Endothelial cell of umbilical vein (primary cell): ENCODE measurements around the gene DDX25. TPM values are rescaled to one million over a fixed set of nuclear protein-coding genes. Genes with fewer than 3 reads are reported as not detected.

Experiments
- BruUV-seq: library from RNA; stranded (reverse); fragments of 400-500 nt; replicated peaks from 2 replicates; lab custom pipeline; 2021; lab: Mats Ljungman, UMichigan
- CTCF ChIA-PET: fragments of 300-600, 350-600 bp; sonication (Branson Sonifier 250); formaldehyde crosslinking; loops from one replicate; lab custom pipeline; 2021; ENCODE audit warnings: antibody characterized with exemption, inconsistent platforms; lab: Charles Lee
- POLR2A ChIA-PET: fragments of 300-600, 350-600 bp; sonication (Branson Sonifier 250); formaldehyde crosslinking; loops from one replicate; lab custom pipeline; 2021; ENCODE audit warnings: antibody characterized with exemption, inconsistent platforms; lab: Charles Lee
- DNase-seq: peaks from one replicate; pipeline ENCODE4 v3.0.0-alpha.2; 2011; ENCODE audit warnings: low read depth, low spot score
- FAIRE-seq: peaks from 2 replicates; lab custom pipeline; 2011; peaks lifted over from hg19 to GRCh38; lab: Jason Lieb, UNC
- H2AFZ ChIP-seq: 2 replicates; pipeline ENCODE4 v1.6.0; 2012; ENCODE audit warnings: low read depth, low read length, control low read depth, inconsistent platforms
- H3K27ac ChIP-seq: 2 replicates; pipeline ENCODE4 v1.5.1; 2011; ENCODE audit warnings: low read depth, mild to moderate bottlenecking, control low read depth, low read length, moderate library complexity; ENCODE audit not compliant: insufficient read depth
- H3K27me3 ChIP-seq, 2 experiments: 2 replicates each; pipeline versions ENCODE4 v1.6.0 to v1.6.1; 2011; ENCODE audit warnings: low read length in 2 of 2, mixed read lengths in 1 of 2; ENCODE audit not compliant: control insufficient read depth in 2 of 2, insufficient read depth in 2 of 2
- H3K36me3 ChIP-seq, 2 experiments: 2 replicates in 1 of 2; 3 replicates in 1 of 2; pipeline ENCODE4 v1.5.1; 2011; ENCODE audit warnings: low read length in 2 of 2, mild to moderate bottlenecking in 1 of 2, moderate library complexity in 1 of 2; ENCODE audit not compliant: control insufficient read depth in 2 of 2, insufficient read depth in 2 of 2; ENCODE audit errors: extremely low read depth in 1 of 2
- H3K4me1 ChIP-seq: 3 replicates; pipeline ENCODE4 v1.5.1; 2011; ENCODE audit warnings: mild to moderate bottlenecking, low read length; ENCODE audit not compliant: control insufficient read depth, insufficient read depth; ENCODE audit errors: extremely low read depth
- H3K4me2 ChIP-seq: 2 replicates; pipeline ENCODE4 v1.6.1; 2011; ENCODE audit warnings: low read length, control low read depth, mixed read lengths; ENCODE audit not compliant: insufficient read depth
- H3K4me3 ChIP-seq, 3 experiments: fragments of 200-600 bp in 1 of 3; sonication (generic), shearing (Covaris generic) in 1 of 3; replicated peaks in 1 of 3; 2 replicates each; pipeline ENCODE4 v1.5.1; 2011 to 2016; ENCODE audit warnings: control low read depth in 3 of 3, low read length in 3 of 3, mild to moderate bottlenecking in 2 of 3, inconsistent platforms in 1 of 3, low read depth in 1 of 3, moderate library complexity in 1 of 3; ENCODE audit not compliant: insufficient read depth in 1 of 3
- H3K79me2 ChIP-seq: 2 replicates; pipeline ENCODE4 v1.6.0; 2012; ENCODE audit warnings: low read length, inconsistent platforms; ENCODE audit not compliant: control insufficient read depth, insufficient read depth
- H3K9ac ChIP-seq: replicated peaks from 2 replicates; pipeline ENCODE3; 2011; ENCODE audit warnings: low read length, control low read depth; ENCODE audit not compliant: insufficient read depth; ENCODE audit errors: extremely low read depth
- H3K9me1 ChIP-seq: replicated peaks from 3 replicates; pipeline ENCODE4 v1.6.0; 2011; ENCODE audit warnings: mild to moderate bottlenecking, low read length; ENCODE audit not compliant: control insufficient read depth, insufficient read depth; ENCODE audit errors: extremely low read depth
- H3K9me3 ChIP-seq: replicated peaks from 2 replicates; pipeline ENCODE4 v1.5.1; 2012; ENCODE audit warnings: low read length, inconsistent platforms; ENCODE audit not compliant: control insufficient read depth, insufficient read depth
- H4K20me1 ChIP-seq: replicated peaks from 2 replicates; pipeline ENCODE3; 2011; ENCODE audit warnings: mild to moderate bottlenecking, low read length; ENCODE audit not compliant: control insufficient read depth, insufficient read depth; ENCODE audit errors: extremely low read depth
- EZH2 ChIP-seq: IDR thresholded peaks from 2 replicates; pipeline ENCODE4 v1.6.1; 2012; ENCODE audit warnings: borderline replicate concordance, low read depth, mild to moderate bottlenecking, moderate library complexity, low read length, inconsistent platforms; ENCODE audit not compliant: severe bottlenecking
- FOS ChIP-seq: IDR thresholded peaks from 2 replicates; pipeline ENCODE4 v1.6.1; 2011; ENCODE audit warnings: mild to moderate bottlenecking, low read length, moderate library complexity, borderline replicate concordance; ENCODE audit not compliant: insufficient read depth
- GATA2 ChIP-seq: IDR thresholded peaks from 2 replicates; pipeline ENCODE4 v1.7.0; 2011; ENCODE audit warnings: low read depth, mild to moderate bottlenecking, moderate library complexity, mixed read lengths, low read length; ENCODE audit not compliant: insufficient read length, insufficient read depth
- JUN ChIP-seq: IDR thresholded peaks from 2 replicates; pipeline ENCODE4 v1.6.1; 2011; ENCODE audit warnings: borderline replicate concordance, low read depth; ENCODE audit not compliant: insufficient read length, insufficient read depth
- MYC ChIP-seq: IDR thresholded peaks from one replicate; pipeline ENCODE4 v1.6.1; 2011; ENCODE audit warnings: mild to moderate bottlenecking, low read depth, low read length
- POLR2A ChIP-seq: IDR thresholded peaks from 2 replicates; pipeline ENCODE4 v1.6.1; 2012; ENCODE audit warnings: low read depth, mild to moderate bottlenecking, control low read depth, low read length
- POLR2AphosphoS5 ChIP-seq: IDR thresholded peaks from 2 replicates; pipeline ENCODE4 v1.6.1; 2012; ENCODE audit warnings: low read depth, mild to moderate bottlenecking, control low read depth, low read length, moderate library complexity; ENCODE audit not compliant: insufficient read depth
- dilution Hi-C: fragments of 300-500 bp; cut with MboI; formaldehyde crosslinking; loops from one replicate; pipeline ENCODE4 v1.15.0; 2019; ENCODE audit warnings: low sequenced_read_pairs; ENCODE audit not compliant: extremely low pct_ligation_motif_present
- intact Hi-C: fragments of 100-400 bp; cut with micrococcal nuclease; formaldehyde crosslinking; loops from one replicate; pipeline ENCODE4 v1.10.0; 2022
- polyA plus RNA-seq, 4 experiments: library from polyadenylated mRNA; depleted of rRNA in 3 of 4; stranded (reverse) in 3 of 4; unstranded in 1 of 4; fragments of >200 nt; gene quantifications; 2 replicates each; pipeline versions ENCODE4 v1.2.1 to v1.2.3, GENCODE V29; 2011 to 2012; ENCODE audit warnings: missing spikeins in 1 of 4
- total RNA-seq: library from RNA; stranded (reverse); gene quantifications from 2 replicates; pipeline ENCODE4 v1.2.3, GENCODE V29; 2021
- TF ChIP-seq, protein P1 (sequence below): IDR thresholded peaks from 2 replicates; pipeline ENCODE4 v1.6.1; 2011; ENCODE audit not compliant: insufficient read depth, insufficient read length
- TF ChIP-seq, protein P2 (sequence below), 2 donors: IDR thresholded peaks; 1 replicate in 1 of 2; 2 replicates in 1 of 2; pipeline ENCODE4 v1.5.1; 2011; ENCODE audit warnings: low read length in 2 of 2, mild to moderate bottlenecking in 2 of 2, moderate library complexity in 2 of 2, control low read depth in 1 of 2, inconsistent platforms in 1 of 2, low read depth in 1 of 2; ENCODE audit not compliant: insufficient read depth in 1 of 2; ENCODE audit errors: extremely low read depth in 1 of 2

The DDX25 gene
- total and polyA plus RNA-seq, 2 donors (not counting 3 experiments of a cell fraction or from before 2014, with no cell fraction given) = not detected

DNA sequence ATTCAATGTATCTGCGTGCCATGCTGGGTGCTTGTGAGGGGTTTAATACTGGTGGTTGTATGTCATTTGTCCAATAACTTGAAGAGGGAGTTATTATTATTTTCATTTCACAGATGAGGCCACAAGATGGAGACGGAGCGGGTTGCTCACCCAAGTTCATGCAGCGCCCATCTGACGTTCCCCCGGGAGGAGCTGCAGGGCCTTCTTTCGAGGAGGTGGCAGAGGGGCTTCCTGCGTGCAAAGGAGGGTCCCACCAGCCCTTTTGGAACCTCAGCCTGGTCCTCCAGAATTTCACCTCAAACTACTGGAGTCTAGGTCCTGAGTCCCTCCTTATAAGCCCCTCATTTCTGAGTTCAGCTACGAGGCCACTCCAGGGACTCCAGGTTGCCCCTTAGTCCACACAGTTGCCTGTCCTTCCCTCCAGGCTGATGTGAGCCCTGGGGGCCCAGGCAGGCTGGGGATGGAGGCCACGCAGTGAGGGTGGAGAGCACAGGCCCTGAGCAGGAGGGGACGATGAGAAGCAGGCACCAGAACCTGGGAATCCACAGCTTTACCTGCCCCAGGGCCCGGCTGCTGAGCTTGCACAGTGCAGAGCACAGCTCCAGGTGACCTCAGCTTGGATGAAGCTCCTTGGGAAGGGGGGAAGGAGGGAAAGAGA is 38.6 kb downstream of the DDX25 start:
- dilution Hi-C loops = no loop called here
- TF ChIP-seq JUN (no peak), MYC (no peak), FOS (no peak), POLR2A (no peak), GATA2 (no peak), EZH2 (no peak), POLR2AphosphoS5 (no peak)
- TF ChIP-seq, protein P1, sequence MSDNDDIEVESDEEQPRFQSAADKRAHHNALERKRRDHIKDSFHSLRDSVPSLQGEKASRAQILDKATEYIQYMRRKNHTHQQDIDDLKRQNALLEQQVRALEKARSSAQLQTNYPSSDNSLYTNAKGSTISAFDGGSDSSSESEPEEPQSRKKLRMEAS = no peak
- TF ChIP-seq, protein P2, sequence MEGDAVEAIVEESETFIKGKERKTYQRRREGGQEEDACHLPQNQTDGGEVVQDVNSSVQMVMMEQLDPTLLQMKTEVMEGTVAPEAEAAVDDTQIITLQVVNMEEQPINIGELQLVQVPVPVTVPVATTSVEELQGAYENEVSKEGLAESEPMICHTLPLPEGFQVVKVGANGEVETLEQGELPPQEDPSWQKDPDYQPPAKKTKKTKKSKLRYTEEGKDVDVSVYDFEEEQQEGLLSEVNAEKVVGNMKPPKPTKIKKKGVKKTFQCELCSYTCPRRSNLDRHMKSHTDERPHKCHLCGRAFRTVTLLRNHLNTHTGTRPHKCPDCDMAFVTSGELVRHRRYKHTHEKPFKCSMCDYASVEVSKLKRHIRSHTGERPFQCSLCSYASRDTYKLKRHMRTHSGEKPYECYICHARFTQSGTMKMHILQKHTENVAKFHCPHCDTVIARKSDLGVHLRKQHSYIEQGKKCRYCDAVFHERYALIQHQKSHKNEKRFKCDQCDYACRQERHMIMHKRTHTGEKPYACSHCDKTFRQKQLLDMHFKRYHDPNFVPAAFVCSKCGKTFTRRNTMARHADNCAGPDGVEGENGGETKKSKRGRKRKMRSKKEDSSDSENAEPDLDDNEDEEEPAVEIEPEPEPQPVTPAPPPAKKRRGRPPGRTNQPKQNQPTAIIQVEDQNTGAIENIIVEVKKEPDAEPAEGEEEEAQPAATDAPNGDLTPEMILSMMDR (IDR thresholded peaks at IDR 0.05; ENCODE audit: extremely low read depth in 1 of 2, insufficient read depth in 1 of 2, low read depth in 1 of 2, low read length in 2 of 2) = no peak

More for the DNA sequence above, 38.6 kb downstream of the DDX25 start:
- H3K4me1 ChIP-seq = no peaks in the 10 kb centered on the region
- no peaks in the 10 kb centered on the region for H4K20me1 ChIP-seq
- no peaks in the 10 kb centered on the region for H3K79me2 ChIP-seq
- no peak overlapping the region for H3K9ac ChIP-seq
- no peak overlapping the region for H3K4me2 ChIP-seq
- H3K4me3 ChIP-seq = no peak overlapping the region
- H3K36me3 ChIP-seq = no peaks in the 10 kb centered on the region
- intact Hi-C loops = loop anchor here (1.0 to 5.0 kb wide), 2 partner anchors 119 to 251 kb away; partner anchors contain the start of gene CDON
- DNase-seq (no peak), FAIRE-seq (no peak)
- no peaks in the 10 kb centered on the region for H3K9me1 ChIP-seq
- H3K27ac ChIP-seq = no peak overlapping the region
- no peaks in the 10 kb centered on the region for H3K9me3 ChIP-seq
- H2AFZ ChIP-seq = no peak overlapping the region
- ChIA-PET POLR2A (no interaction called here), CTCF (interaction anchor here (0.6 to 10.5 kb wide), 11 partner anchors 16 to 538 kb away, joined by 3 to 147 read pairs (median 4); no protein-coding TSS in a partner anchor)
- no peaks in the 10 kb centered on the region for H3K27me3 ChIP-seq
- no TSS peak for BruUV-seq
